ENCODE measurements around the gene KIF26B.

GRCh38 chr1:245184779-245185178, 30.0 kb downstream of the KIF26B start:
- TF ChIP-seq CTCF (IDR thresholded peaks at IDR 0.05; ENCODE audit: poor library complexity, severe bottlenecking), result no peak
- TF ChIP-seq REST (IDR thresholded peaks at IDR 0.05; ENCODE audit: borderline replicate concordance), result no peak
- TF ChIP-seq EZH2 (IDR thresholded peaks at IDR 0.05; ENCODE audit: borderline replicate concordance, insufficient read depth, low read length, poor library complexity, severe bottlenecking), result no peak
- no peak for TF ChIP-seq EP300 (conservative IDR thresholded peaks at IDR 0.05; ENCODE audit: poor library complexity, severe bottlenecking)
- TF ChIP-seq POLR2AphosphoS5 (IDR thresholded peaks at IDR 0.05), result no peak
- TF ChIP-seq SMC3 (conservative IDR thresholded peaks at IDR 0.05; ENCODE audit: poor library complexity), result no peak
- no peak for TF ChIP-seq TAF1 (IDR thresholded peaks at IDR 0.05; ENCODE audit: low read depth)
- TF ChIP-seq RAD21 (conservative IDR thresholded peaks at IDR 0.05), result no peak
- TF ChIP-seq MXI1 (conservative IDR thresholded peaks at IDR 0.05; ENCODE audit: poor library complexity, severe bottlenecking), result no peak

Measured in neural cell (in vitro differentiated cells).